Thyroid gland (tissue), 4 donors: ENCODE measurements around the gene TXNDC2.

Experiments used
- CTCF ChIP-seq, 6 experiments: fragments of 200-600 bp in 3 of 6; fragments of 450-650 bp in 3 of 6; sonication (generic) in 3 of 6; IDR thresholded peaks; one replicate each; pipeline ENCODE4 v1.5.1; 2016 to 2019; ENCODE audit warnings: antibody characterized with exemption in 6 of 6, mild to moderate bottlenecking in 2 of 6, inconsistent platforms in 1 of 6, moderate library complexity in 1 of 6
- POLR2A ChIP-seq, 2 donors: fragments of 450-650 bp; IDR thresholded peaks; one replicate each; pipeline ENCODE4 v1.6.1; 2017; ENCODE audit warnings: antibody characterized with exemption in 2 of 2, mild to moderate bottlenecking in 2 of 2, moderate library complexity in 1 of 2

GRCh38 chr18:9886005-9886348 lies 204 bp downstream of the TXNDC2 start:
- TF ChIP-seq CTCF (IDR thresholded peaks at IDR 0.05) (no peak), POLR2A (IDR thresholded peaks at IDR 0.05) (no peak)
